Ovary (tissue), 3 donors: ENCODE data around the gene SCRN3.

Experiments
- EP300 ChIP-seq: sonication (generic); formaldehyde crosslinking; IDR thresholded peaks from one replicate; pipeline ENCODE4 v1.6.1; 2017; ENCODE audit warnings: antibody characterized with exemption
- POLR2A ChIP-seq: fragments of 450-650 bp; IDR thresholded peaks from one replicate; pipeline ENCODE4 v1.6.1; 2017; ENCODE audit warnings: antibody characterized with exemption, mild to moderate bottlenecking, moderate library complexity
- TF ChIP-seq, protein P1 (sequence below), 3 donors: fragments of 450-650 bp in 2 of 3; fragments of 200-600 bp in 1 of 3; IDR thresholded peaks; one replicate each; pipeline versions ENCODE4 v1.5.1 to v1.8.0; 2016 to 2022; ENCODE audit warnings: antibody characterized with exemption in 3 of 3, mild to moderate bottlenecking in 1 of 3
- donor health status: DM: no; HTN: no; CAD: no.

GRCh38 chr2:174353004-174353403 is 42.5 kb upstream of the SCRN3 start:
- TF ChIP-seq, protein P1, sequence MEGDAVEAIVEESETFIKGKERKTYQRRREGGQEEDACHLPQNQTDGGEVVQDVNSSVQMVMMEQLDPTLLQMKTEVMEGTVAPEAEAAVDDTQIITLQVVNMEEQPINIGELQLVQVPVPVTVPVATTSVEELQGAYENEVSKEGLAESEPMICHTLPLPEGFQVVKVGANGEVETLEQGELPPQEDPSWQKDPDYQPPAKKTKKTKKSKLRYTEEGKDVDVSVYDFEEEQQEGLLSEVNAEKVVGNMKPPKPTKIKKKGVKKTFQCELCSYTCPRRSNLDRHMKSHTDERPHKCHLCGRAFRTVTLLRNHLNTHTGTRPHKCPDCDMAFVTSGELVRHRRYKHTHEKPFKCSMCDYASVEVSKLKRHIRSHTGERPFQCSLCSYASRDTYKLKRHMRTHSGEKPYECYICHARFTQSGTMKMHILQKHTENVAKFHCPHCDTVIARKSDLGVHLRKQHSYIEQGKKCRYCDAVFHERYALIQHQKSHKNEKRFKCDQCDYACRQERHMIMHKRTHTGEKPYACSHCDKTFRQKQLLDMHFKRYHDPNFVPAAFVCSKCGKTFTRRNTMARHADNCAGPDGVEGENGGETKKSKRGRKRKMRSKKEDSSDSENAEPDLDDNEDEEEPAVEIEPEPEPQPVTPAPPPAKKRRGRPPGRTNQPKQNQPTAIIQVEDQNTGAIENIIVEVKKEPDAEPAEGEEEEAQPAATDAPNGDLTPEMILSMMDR (IDR thresholded peaks at IDR 0.05): no peak
- no peak for TF ChIP-seq POLR2A
- no peak for TF ChIP-seq EP300
